Activated B cell treated with CpG ODN at 0.5 μM for 24 hours (primary cell): ENCODE measurements around the gene NEK9. TPM values are rescaled to one million over a fixed set of nuclear protein-coding genes. Genes with fewer than 3 reads are reported as not detected.
A peak's percentile ranks its signal among the peaks of the same experiment; 100 is the strongest.

Experiments used
- ATAC-seq: fragments of 200-7000 bp; cut with Tn5 transposase; one replicate; pipeline ENCODE4 v1.10.0; 2021; ENCODE audit warnings: low read depth, mild to moderate bottlenecking, moderate library complexity
- CTCF ChIA-PET: fragments of 350-600 bp; sonication (Branson Sonifier 250); formaldehyde crosslinking; loops from one replicate; lab custom pipeline; 2021; ENCODE audit warnings: antibody characterized with exemption; lab: Charles Lee
- POLR2A ChIA-PET: fragments of 350-600 bp; sonication (Branson Sonifier 250); formaldehyde crosslinking; loops from one replicate; lab custom pipeline; 2021; ENCODE audit warnings: antibody characterized with exemption; lab: Charles Lee
- DNase-seq: peaks from one replicate; pipeline ENCODE4 v3.0.0; 2022
- H3K27ac Mint-ChIP-seq: one replicate; pipeline ENCODE4 v1.8.0; 2020; ENCODE audit warnings: mixed read lengths
- H3K27me3 Mint-ChIP-seq: one replicate; pipeline ENCODE4 v1.8.0; 2021; ENCODE audit warnings: mixed read lengths
- H3K36me3 Mint-ChIP-seq: one replicate; pipeline ENCODE4 v1.8.0; 2021; ENCODE audit warnings: low read depth, mixed read lengths
- H3K4me1 Mint-ChIP-seq: one replicate; pipeline ENCODE4 v1.8.0; 2021; ENCODE audit warnings: mixed read lengths
- H3K4me3 Mint-ChIP-seq: one replicate; pipeline ENCODE4 v1.8.0; 2020; ENCODE audit warnings: mild to moderate bottlenecking, mixed read lengths
- H3K9me3 Mint-ChIP-seq: one replicate; pipeline ENCODE4 v1.8.0; 2020; ENCODE audit warnings: mixed read lengths
- CTCF ChIP-seq: fragments of 200-600 bp; IDR thresholded peaks from one replicate; pipeline ENCODE4 v1.8.0; 2022; ENCODE audit warnings: antibody characterized with exemption, mild to moderate bottlenecking
- intact Hi-C: fragments of 100-400 bp; cut with micrococcal nuclease; formaldehyde crosslinking; loops from one replicate; pipeline ENCODE4 v1.15.1; 2024
- total RNA-seq: library from RNA; stranded (reverse); gene quantifications from 2 replicates; pipeline ENCODE4 v1.2.3, GENCODE V29; 2022

Gene NEK9
- total RNA-seq, 1 donor from 2014 or later, result 97.7 TPM

GRCh38 chr14:75049731-75050201, 77.1 kb downstream of the NEK9 start:
- ATAC-seq, result no peak
- CTCF ChIA-PET, result interaction anchor here (0.5 to 1.4 kb wide), 2 partner anchors 15 to 106 kb away, joined by 4 read pairs; partner anchors contain the start of gene ACYP1
- H3K4me1 Mint-ChIP-seq, result peaks cover 27% of the 10 kb centered on the region

GRCh38 chr14:75049136-75049535, 77.7 kb downstream of the NEK9 start:
- intact Hi-C loops, result no loop called here
- ChIA-PET CTCF (interaction anchor here (0.5 to 1.4 kb wide), 3 partner anchors 15 to 105 kb away, joined by 4 to 5 read pairs (median 4); partner anchors contain the start of gene ACYP1), POLR2A (interaction anchor here (0.6 kb wide), 1 partner anchor 113 kb away, joined by 3 read pairs; no protein-coding TSS in a partner anchor)
- peaks cover 9% of the 10 kb centered on the region for H3K36me3 Mint-ChIP-seq
- H3K27me3 Mint-ChIP-seq, result no peaks in the 10 kb centered on the region
- no peak overlapping the region for H3K4me3 Mint-ChIP-seq
- H3K9me3 Mint-ChIP-seq, result no peaks in the 10 kb centered on the region
- H3K4me1 Mint-ChIP-seq, result peaks cover 29% of the 10 kb centered on the region
- TF ChIP-seq CTCF, result no peak
- ATAC-seq, result no peak
- no peak overlapping the region for H3K27ac Mint-ChIP-seq
- DNase-seq, result no peak

More at GRCh38 chr14:75049731-75050201, 77.1 kb downstream of the NEK9 start:
- POLR2A ChIA-PET, result no interaction called here
- H3K9me3 Mint-ChIP-seq, result no peaks in the 10 kb centered on the region
- intact Hi-C loops, result loop anchor here (2.0 kb wide), 2 partner anchors 19 to 47 kb away; partner anchors contain the start of genes EIF2B2 and ZC2HC1C
- H3K27ac Mint-ChIP-seq, result no peak overlapping the region
- H3K4me3 Mint-ChIP-seq, result peak overlapping the region; percentile 92
- H3K36me3 Mint-ChIP-seq, result peaks cover 7% of the 10 kb centered on the region
- H3K27me3 Mint-ChIP-seq, result no peaks in the 10 kb centered on the region
- TF ChIP-seq CTCF, result no peak
- no peak for DNase-seq

- Mint-ChIP-seq H3K27me3 (no peaks in the 10 kb centered on the region), H3K27ac (no peak overlapping the region), H3K4me1 (peaks cover 29% of the 10 kb centered on the region), H3K4me3 (no peak overlapping the region), H3K9me3 (no peaks in the 10 kb centered on the region), H3K36me3 (peaks cover 12% of the 10 kb centered on the region)
- no peak for DNase-seq
- ChIA-PET CTCF (interaction anchor here (1.3 kb wide), 1 partner anchor 41 kb away, joined by 5 read pairs; no protein-coding TSS in a partner anchor), POLR2A (no interaction called here)
- TF ChIP-seq CTCF, result no peak
- intact Hi-C loops, result no loop called here
- ATAC-seq, result no peak
Measured at GRCh38 chr14:75048101-75048500, 78.7 kb downstream of the NEK9 start.

GRCh38 chr14:75047506-75047905, 79.3 kb downstream of the NEK9 start:
- Mint-ChIP-seq H3K4me1 (peaks cover 29% of the 10 kb centered on the region), H3K4me3 (no peak overlapping the region), H3K27ac (no peak overlapping the region), H3K9me3 (no peaks in the 10 kb centered on the region), H3K36me3 (peaks cover 12% of the 10 kb centered on the region), H3K27me3 (no peaks in the 10 kb centered on the region)
- DNase-seq, result no peak
- no peak for TF ChIP-seq CTCF
- POLR2A ChIA-PET, result no interaction called here
- ATAC-seq, result no peak
- CTCF ChIA-PET, result no interaction called here
- intact Hi-C loops, result no loop called here

GRCh38 chr14:75046899-75047298, 79.9 kb downstream of the NEK9 start:
- H3K27ac Mint-ChIP-seq, result no peak overlapping the region
- CTCF ChIA-PET, result no interaction called here
- intact Hi-C loops, result no loop called here
- ATAC-seq, result no peak
- H3K36me3 Mint-ChIP-seq, result peaks cover 18% of the 10 kb centered on the region
- DNase-seq, result no peak
- H3K27me3 Mint-ChIP-seq, result no peaks in the 10 kb centered on the region
- POLR2A ChIA-PET, result no interaction called here
- peaks cover 34% of the 10 kb centered on the region for H3K4me1 Mint-ChIP-seq
- H3K9me3 Mint-ChIP-seq, result no peaks in the 10 kb centered on the region
- no peak for TF ChIP-seq CTCF
- no peak overlapping the region for H3K4me3 Mint-ChIP-seq
